Embryonic facial prominence (tissue), 1 donor: ENCODE measurements around the gene COX5B.
"Not testable (repeated sequence)": the region's sequence is repeated elsewhere in the genome, so short reads cannot be mapped to it uniquely, and the experiment has no call there.

ENCODE experiments used
- DNase-seq: peaks from one replicate; pipeline ENCODE4 v3.0.0-alpha.2; 2016; ENCODE audit errors: extremely low spot score

COX5B gene

DNA sequence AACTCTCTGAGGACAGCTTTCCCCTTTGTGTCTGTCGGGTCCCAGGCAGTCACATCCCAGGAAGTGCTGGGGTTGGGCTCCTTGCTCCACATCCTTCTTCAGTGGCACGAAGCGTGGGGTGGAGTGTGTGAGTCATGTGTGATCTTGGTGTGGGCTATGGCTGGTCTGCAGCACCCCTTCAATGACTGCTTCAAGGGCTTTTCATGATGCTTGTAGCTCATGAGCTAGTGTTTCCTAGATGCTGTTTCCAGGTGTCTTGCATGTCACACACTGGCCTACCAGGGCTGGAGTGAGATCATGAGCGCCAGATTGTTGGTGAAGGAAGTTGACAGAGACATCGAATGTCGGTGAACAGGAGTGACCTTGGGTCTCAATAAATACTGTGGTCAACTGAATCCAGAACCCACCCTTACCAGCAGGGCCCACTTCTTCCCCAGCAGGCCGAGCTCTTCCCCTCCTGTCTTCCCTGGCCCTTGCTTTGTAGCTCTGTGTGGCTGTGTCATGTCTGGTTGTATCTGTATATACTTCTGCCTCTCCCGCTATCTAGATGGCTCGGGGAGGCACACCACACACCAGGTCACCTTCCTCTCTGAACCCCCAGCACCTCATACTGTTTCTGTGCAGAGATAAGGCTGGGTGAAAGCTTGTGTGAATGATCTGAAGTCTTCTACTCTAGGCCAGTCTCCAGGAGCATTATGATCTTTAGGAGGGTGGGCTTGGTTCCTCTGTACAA lies 27.5 kb downstream of the COX5B start:
- DNase-seq = no peak

DNA sequence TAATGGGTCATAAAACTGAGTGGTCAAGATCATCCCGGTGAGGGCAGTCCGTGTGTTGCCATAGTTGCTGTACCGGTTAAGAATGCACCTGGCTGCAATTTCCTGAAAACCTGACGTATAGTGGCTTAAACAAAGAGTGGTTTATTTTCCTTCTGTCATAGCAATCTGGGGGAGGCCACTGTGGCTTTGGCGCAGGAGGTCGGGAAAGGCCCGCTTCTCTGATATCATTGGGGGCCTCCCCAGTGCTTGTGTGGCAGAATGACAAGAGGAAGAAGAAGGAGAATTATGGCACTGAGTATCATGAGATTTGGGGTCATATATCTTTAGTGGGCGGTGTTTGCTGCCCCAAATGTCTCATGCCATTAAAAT lies 28.0 kb downstream of the COX5B start:
- no peak for DNase-seq

DNA sequence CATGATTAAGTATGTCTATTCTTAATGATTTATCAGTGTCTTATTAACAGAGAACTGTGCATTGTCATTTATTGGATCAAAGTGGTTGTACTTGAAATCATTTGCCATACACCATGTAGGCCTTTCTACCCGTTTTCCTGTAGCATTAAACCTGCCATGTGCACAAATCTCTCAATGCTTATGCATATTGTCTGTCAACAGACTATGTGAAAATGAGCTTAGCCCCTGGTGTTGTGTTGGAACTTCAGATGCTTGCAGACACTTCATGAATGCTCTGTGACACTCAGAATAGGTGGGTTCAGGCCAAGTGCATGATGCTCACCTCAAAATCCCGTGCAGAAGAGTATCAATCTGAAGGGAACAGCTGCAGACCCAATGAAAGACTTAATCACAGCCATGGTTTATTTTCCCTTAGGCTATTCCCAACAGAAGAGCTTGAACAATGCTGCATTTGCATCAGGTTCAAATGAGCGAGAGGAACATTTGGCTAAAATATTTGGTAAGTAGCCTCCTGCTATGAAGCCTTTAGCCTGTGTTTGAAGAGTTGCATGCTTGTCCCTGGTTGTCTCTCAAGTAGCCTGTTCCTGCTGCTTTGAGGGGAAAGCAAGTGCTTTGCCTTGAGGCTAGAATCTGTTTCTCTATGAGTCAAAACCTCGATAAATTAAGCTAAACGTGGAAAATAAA lies 29.7 kb downstream of the COX5B start:
- DNase-seq = no peak

- no peak for DNase-seq
Observed at GRCh38 chr2:97676620-97677019, 30.8 kb downstream of the COX5B start.

DNA sequence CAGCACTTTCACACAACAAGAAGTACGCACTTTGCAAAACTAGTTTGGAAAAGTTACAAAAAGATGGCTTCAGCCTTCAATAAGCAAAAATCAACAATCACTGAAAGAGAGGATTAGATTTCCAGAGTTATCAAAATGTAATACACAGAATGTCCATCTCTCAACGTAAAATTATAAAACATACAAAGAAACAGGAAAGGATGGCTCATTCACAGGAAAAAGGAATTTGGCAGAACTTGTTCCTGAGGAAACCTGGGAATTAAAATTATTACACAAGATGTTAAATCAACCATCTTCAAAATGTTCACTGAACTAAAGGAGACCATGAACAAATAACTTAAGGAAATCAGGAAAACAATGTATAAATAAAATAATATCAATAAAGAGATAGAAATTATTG lies 31.6 kb downstream of the COX5B start:
- DNase-seq = no peak

GRCh38 chr2:97678298-97678697 lies 32.4 kb downstream of the COX5B start:
- no peak for DNase-seq

DNA sequence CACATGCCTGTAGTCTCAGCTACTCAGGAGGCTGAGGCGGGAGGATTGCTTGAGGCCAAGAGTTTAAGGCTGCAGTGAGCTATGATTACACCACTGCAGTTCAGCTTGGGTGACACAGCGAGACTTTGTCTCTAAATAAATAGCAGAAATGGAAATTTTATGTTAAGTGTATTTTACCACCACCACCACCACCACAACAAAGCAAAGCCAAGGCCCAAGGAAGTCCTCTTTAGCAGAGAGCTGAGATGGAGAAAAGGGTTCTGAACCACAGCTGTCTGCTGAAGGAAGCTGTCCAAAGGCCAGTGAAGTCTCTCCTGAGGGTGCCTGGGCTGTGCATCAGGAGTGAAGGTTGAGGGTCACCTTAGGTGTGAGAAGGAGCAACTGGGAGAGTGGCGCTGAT lies 41.4 kb downstream of the COX5B start:
- not testable (repeated sequence) for DNase-seq

DNA sequence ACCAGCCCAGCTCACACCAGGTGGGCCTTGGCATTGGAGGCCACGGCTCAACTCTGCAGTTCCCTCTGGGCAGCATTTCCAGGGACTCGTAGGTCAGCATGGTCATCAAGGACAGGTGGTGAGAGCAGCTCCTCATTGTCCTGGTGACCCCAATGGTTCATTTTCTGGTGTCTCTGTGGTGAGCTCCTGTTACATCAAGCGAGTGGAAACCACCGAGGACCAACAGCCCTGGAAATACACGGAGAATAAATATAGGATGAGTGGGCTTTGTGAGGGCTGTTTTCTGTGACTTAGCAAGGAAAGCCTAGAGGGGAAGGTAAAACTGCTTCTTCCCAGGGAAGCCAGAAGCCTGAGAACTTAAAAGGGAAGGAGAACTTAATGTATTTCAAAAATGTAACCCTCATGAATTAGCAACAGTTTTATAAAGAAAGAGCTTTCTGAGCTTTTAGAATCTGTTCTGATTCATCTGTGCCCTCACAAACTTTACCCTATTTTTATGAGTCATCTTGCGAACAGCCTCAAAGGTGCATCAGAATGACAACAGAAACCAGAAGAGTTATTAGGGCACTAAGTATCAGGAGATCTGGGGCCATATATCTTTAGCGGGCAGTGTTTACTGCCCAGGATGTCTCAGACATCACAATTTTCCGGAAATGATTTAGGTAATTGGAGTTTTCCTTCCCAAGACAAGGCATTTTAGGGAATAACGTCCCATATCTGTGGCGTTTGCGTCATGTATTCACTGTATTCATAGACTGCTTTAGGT lies 42.4 kb downstream of the COX5B start:
- no peak for DNase-seq

DNA sequence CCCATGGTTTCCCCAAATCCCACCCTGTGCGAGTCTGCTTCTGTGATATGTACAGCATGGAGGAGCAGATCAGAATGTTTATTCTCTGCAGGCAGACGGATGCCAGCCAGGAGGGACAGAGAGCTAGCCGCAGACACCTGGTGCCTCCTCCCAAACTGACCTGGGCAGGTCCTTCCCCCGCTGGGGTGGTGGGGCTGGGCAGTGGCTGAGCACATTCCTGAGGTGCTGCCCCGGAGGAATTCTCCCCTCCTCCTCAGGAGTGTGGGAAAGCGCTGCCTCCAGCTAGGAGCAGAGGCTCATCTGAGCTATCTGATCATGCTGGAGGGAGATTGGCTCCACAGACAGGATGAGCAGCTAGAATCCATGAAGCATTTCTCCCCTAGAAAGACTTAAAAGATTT lies 45.3 kb downstream of the COX5B start:
- no peak for DNase-seq

GRCh38 chr2:97693476-97693875 lies 47.6 kb downstream of the COX5B start:
- no peak for DNase-seq

DNA sequence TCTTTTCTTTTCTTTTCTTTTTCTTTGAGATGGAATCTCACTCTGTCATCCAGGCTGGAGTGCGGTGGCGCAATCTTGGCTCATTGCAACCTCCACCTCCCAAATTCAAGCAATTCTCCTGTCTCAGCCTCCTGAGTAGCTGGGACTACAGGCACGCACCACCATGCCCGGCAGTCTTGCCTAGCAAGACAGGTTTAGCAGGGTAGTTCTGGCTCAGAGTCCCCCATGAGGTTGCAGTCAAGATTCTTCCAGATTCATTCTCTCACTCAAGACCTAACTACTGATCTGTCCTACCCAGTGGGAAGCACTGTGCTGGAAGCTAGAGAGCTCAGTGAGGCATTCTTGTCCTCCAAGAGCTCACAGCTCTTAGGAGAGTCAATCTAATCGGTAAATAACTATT lies 49.9 kb downstream of the COX5B start:
- no peak for DNase-seq

- peak; percentile 75 for DNase-seq
Observed at GRCh38 chr2:97697252-97698235, 51.7 kb downstream of the COX5B start.
